ENCODE results near the gene LRRC14B.
"Not testable (repeated sequence)": the region's sequence is repeated elsewhere in the genome, so short reads cannot be mapped to it uniquely, and the experiment has no call there.

The LRRC14B gene

GRCh38 chr5:243683-244367 is 52.5 kb downstream of the LRRC14B start:
- not testable (repeated sequence) for DNase-seq

- DNase-seq = not testable (repeated sequence)
Measured at GRCh38 chr5:245717-246116, 54.4 kb downstream of the LRRC14B start.

Data from C1 segment of cervical spinal cord (tissue), 14 donors.